ENCODE results near the gene ZCCHC7.

The ZCCHC7 gene

GRCh38 chr9:37338218-37338617 is 217.8 kb downstream of the ZCCHC7 start:
- H3K4me3 ChIP-seq (ENCODE audit: control insufficient read depth, low read depth, low read length): no peak overlapping the region
- DNase-seq (ENCODE audit: low read depth): no peak
- TF ChIP-seq, protein P1, sequence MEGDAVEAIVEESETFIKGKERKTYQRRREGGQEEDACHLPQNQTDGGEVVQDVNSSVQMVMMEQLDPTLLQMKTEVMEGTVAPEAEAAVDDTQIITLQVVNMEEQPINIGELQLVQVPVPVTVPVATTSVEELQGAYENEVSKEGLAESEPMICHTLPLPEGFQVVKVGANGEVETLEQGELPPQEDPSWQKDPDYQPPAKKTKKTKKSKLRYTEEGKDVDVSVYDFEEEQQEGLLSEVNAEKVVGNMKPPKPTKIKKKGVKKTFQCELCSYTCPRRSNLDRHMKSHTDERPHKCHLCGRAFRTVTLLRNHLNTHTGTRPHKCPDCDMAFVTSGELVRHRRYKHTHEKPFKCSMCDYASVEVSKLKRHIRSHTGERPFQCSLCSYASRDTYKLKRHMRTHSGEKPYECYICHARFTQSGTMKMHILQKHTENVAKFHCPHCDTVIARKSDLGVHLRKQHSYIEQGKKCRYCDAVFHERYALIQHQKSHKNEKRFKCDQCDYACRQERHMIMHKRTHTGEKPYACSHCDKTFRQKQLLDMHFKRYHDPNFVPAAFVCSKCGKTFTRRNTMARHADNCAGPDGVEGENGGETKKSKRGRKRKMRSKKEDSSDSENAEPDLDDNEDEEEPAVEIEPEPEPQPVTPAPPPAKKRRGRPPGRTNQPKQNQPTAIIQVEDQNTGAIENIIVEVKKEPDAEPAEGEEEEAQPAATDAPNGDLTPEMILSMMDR (conservative IDR thresholded peaks at IDR 0.05; ENCODE audit: control insufficient read depth, insufficient read depth, low read depth, low read length): no peak

- TF ChIP-seq, protein P1 (conservative IDR thresholded peaks at IDR 0.05; ENCODE audit: control insufficient read depth, insufficient read depth, low read depth, low read length): no peak
- no peak for DNase-seq (ENCODE audit: low read depth)
- H3K4me3 ChIP-seq (ENCODE audit: control insufficient read depth, low read depth, low read length): no peak overlapping the region
Measured at GRCh38 chr9:37339923-37340322, 219.5 kb downstream of the ZCCHC7 start.

DNA sequence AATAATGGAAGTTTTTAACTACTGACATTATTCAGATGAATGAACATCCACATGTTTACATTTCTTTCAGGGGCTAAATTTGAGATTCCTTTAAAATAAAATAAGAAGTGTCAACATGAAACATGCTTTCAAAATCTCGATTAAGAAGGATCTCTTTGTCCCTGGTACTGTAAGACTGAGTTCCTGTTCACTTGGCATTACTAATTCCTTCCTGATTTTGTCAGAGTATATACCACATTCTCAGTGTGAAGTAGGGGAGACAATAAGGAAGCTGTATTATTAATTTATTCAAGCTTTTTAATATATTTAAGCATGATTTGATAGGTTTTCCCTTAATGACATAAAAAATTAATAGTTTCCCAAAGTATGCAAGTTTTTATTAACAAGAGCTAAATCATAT is 220.6 kb downstream of the ZCCHC7 start:
- TF ChIP-seq, protein P1 (conservative IDR thresholded peaks at IDR 0.05; ENCODE audit: control insufficient read depth, insufficient read depth, low read depth, low read length): no peak
- H3K4me3 ChIP-seq (ENCODE audit: control insufficient read depth, low read depth, low read length): no peak overlapping the region

GRCh38 chr9:37341704-37342103 is 221.3 kb downstream of the ZCCHC7 start:
- no peak for DNase-seq (ENCODE audit: low read depth)
- TF ChIP-seq, protein P1 (conservative IDR thresholded peaks at IDR 0.05; ENCODE audit: control insufficient read depth, insufficient read depth, low read depth, low read length): no peak
- H3K4me3 ChIP-seq (ENCODE audit: control insufficient read depth, low read depth, low read length): no peak overlapping the region

More for the DNA sequence above, 220.6 kb downstream of the ZCCHC7 start:
- DNase-seq (ENCODE audit: low read depth): no peak

- TF ChIP-seq, protein P1 (conservative IDR thresholded peaks at IDR 0.05; ENCODE audit: control insufficient read depth, insufficient read depth, low read depth, low read length): no peak
- no peak for DNase-seq (ENCODE audit: low read depth)
- H3K4me3 ChIP-seq (ENCODE audit: control insufficient read depth, low read depth, low read length): no peak overlapping the region
Measured at GRCh38 chr9:37342493-37342892, 222.1 kb downstream of the ZCCHC7 start.

GRCh38 chr9:37342895-37343294 is 222.5 kb downstream of the ZCCHC7 start:
- DNase-seq (ENCODE audit: low read depth): no peak
- H3K4me3 ChIP-seq (ENCODE audit: control insufficient read depth, low read depth, low read length): no peak overlapping the region
- TF ChIP-seq, protein P1 (conservative IDR thresholded peaks at IDR 0.05; ENCODE audit: control insufficient read depth, insufficient read depth, low read depth, low read length): no peak

DNA sequence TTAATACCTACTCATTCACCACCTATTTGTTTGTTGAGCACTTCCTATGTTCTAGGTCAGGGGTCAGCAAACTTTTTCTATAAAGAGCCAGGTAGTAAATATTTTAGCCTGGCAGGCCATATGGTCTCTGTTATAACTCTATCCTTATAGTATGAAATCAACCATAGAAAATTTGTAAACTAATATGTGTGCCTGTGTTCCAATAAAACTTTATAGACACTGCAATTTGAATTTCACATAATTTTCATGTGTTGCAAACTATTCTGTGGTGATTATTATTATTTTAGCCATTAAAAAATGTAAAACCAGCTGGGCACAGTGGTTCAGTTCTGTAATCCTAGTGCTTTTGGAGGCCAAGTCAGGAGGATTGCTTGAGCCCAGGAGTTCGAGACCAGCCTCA is 223.3 kb downstream of the ZCCHC7 start:
- DNase-seq (ENCODE audit: low read depth): no peak
- TF ChIP-seq, protein P1 (conservative IDR thresholded peaks at IDR 0.05; ENCODE audit: control insufficient read depth, insufficient read depth, low read depth, low read length): no peak
- H3K4me3 ChIP-seq (ENCODE audit: control insufficient read depth, low read depth, low read length): no peak overlapping the region

Measured in fibroblast of mammary gland (primary cell).